HG03354 (cell line): ENCODE data around the gene DHX15.
"Not testable (repeated sequence)": the region's sequence is repeated elsewhere in the genome, so short reads cannot be mapped to it uniquely, and the experiment has no call there.

Experiments used
- ATAC-seq: cut with Tn5 transposase; IDR thresholded peaks from one replicate; pipeline ENCODE4 v1.9.1; 2021; ENCODE audit warnings: mild to moderate bottlenecking; ENCODE audit not compliant: unreplicated experiment, poor library complexity, severe bottlenecking

DHX15 gene

DNA sequence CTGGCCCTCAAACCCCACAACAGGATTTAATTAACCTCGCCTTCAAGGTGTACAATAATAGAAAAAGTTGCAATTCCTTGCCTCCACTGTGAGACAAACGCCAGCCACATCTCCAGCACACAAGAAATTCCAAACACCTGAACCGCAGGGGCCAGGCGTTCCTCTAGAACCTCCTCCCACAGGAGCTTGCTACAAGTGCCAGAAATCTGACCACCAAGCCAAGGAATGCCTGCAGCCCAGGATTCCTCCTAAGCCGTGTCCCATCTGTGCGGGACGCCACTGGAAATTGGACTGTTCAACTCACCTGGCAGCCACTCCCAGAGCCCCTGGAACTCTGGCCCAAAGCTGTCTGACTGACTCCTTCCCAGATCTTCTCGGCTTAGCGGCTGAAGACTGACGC, 81.3 kb downstream of the DHX15 start:
- ATAC-seq = not testable (repeated sequence)

DNA sequence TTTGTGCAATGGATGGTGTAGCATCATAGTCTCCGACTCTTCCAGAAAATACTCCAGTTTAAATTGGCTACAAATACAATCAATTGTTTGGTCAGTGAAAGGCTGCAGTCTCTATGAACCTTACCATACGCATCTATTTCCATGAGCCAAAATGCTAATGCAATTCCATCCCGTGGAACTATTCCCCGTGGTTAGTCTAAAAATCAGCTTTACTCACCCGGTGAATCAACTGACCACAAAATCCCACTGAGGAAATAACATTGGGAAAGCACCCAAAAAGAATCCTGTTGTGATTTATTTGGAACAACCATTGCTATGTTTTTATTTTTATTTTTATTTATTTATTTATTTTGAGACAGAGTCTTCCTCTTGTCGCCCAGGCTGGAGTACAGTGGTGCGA, 87.1 kb downstream of the DHX15 start:
- ATAC-seq = no peak

DNA sequence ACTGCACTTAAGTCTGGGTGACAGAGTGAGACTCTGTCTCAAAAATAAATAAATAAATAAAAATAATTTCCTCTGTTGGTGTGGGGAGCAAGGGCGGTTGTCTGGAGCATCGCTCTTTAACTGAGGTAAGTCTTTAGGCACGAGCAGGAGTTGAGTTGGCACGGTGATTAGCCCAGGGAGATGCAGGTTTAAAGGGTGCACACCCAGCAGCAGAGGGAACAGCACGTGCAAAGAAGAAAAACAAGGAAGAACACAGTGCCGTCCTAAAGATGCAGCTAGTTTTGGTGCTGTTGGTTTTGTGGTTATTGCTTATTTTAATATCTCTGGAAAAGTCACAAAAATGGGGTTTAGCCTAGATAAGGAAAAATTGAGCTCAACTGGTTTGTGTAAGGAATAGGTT, 87.8 kb downstream of the DHX15 start:
- no peak for ATAC-seq

DNA sequence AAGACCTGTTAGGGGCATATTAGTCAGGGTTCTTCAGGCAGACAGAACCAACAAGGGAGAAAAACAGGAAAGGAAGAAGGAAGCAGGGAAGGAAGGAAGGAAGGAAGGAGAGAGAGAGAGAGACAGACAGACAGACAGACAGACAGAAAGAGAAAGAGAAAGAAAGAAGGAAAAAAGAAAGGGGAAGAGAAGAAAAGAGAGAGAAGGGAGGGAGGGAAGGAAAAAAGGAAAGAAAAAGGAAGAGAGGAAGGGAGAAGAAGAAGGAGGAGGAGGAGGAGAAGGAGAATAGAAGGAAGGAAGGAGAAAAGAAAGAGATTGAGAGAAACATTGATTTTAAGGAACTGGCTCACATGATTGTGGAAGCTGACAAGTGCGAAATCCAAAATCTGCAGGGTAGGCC, 89.0 kb downstream of the DHX15 start:
- ATAC-seq = no peak

DNA sequence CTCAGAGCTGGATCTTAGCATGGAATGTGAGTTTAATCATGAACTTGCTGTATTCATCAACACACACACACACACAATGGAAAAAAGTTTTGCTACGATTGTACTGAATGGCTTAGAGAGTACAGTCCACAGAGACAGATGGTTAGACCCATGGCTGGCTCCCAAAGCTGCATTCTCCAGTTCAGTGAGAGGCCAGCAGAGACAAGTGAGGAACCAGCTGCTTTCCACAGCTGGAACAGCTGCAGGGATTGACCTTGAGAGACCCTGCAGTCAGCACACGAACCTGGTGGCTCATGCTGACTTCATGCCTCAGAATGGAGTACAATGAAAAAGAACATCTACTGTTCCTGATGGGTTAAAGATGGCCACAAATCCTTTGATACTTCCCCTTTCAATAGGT, 94.5 kb downstream of the DHX15 start:
- ATAC-seq = no peak

DNA sequence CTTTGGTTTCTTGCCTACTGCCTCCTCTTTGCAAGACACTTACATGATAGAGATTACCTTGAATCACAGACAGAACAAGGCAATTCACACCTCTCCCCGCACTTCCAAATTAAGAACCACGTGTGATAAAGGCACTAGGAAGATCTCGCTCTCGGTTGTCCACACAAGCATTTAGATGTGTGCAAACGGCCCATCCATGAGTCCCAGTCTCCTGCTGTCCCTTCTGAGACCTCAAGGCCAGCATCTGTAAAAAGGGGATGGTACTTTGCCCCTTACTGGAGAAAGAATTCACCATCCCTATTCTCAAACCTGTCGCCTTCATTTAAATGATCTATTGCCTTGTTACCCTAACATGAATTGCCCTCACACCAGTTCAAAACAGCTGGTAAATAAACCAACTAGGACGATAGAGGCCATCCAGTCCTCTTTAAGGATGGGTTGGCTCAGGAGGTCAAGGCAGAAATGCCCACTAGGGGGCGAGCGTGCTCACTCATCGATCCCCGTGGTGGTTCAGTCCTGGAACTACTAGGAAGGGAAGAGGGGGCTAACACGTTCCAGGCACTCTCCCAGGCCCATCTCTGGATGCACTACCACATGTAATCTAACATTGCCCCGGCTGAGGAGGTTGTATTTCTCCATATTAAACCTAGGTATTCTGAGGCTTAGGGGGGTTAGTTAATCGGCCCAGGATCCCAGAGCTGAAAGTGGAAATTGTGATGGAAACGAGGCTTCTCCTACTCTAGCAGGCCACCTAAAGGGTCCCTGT, 95.8 kb downstream of the DHX15 start:
- peak; percentile 94 for ATAC-seq

DNA sequence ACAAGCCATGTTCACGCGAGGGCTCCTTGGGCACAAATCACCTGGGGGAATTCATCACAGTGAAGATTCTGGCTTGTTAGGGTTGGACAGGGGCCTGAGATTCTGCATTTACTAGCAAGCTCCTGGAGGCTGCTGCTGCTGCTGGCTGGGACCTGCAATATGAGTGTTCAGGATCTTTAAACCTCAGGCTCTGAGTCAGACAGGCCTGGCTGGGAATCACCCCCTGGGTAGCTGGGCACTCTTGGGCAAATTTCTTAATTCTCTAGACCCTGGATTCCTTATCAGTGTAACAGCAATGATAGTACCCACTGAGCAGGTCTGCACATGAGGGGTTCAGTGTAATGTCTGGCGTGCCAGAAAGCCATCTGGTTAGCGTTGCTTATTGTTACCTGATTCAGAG, 101.5 kb downstream of the DHX15 start:
- no peak for ATAC-seq

DNA sequence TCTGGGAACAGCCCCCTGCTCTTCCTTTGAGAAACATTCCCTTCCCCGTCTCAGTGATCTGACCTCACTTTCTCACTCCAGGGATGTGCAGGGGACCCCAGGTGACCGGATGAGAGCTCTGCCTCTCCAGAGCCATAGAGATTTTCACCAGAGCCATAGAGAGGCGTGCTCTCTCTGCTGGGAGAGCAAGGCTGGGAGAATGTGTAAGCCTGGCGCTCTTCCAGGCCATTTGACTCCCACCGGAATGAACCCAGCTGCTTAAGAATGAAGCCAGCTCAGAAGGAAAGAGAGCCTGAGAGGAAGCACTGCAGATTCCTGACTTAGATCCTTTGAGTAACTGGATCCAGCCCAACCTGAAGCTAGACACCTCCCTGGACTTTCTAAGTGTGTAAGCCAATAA, 106.4 kb downstream of the DHX15 start:
- ATAC-seq = no peak
